ENCODE data around the gene ITSN2. TPM values are rescaled to one million over a fixed set of nuclear protein-coding genes. Genes with fewer than 3 reads are reported as not detected.
A peak's percentile ranks its signal among the peaks of the same experiment; 100 is the strongest.

Gene ITSN2
- total RNA-seq, 2 donors from 2014 or later = 12.6 to 16.8 TPM

DNA sequence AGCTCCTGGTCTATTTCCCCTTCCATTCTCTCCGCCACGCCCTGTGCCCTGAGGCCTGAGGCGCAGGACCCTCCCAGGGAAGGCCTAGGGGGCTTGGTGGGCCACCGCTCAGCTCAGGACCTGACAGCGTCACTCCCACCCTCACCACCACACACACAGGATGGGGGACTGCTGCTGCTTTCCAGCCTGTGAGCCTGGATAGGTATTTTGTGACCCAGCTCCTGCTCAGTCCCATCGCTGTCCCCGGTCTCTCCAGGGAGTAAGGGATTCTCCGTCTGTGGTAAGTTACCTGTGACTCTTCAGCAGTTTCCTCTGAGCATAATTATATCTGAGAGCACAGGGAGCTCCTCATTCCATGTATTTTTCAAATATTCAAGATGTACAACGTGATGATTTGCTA lies 169.2 kb downstream of the ITSN2 start:
- Mint-ChIP-seq H3K4me1 (peaks cover 7% of the 10 kb centered on the region), H3K27me3 (ENCODE audit: insufficient read depth) (peaks cover 85% of the 10 kb centered on the region), H3K27ac (no peak overlapping the region), H3K36me3 (ENCODE audit: low read depth) (no peaks in the 10 kb centered on the region), H3K4me3 (no peak overlapping the region), H3K9me3 (peaks cover 15% of the 10 kb centered on the region)
- no peaks in the 10 kb centered on the region for H3K4me1 ChIP-seq (ENCODE audit: control insufficient read depth, insufficient read depth, low read length)
- TF ChIP-seq, protein P1, sequence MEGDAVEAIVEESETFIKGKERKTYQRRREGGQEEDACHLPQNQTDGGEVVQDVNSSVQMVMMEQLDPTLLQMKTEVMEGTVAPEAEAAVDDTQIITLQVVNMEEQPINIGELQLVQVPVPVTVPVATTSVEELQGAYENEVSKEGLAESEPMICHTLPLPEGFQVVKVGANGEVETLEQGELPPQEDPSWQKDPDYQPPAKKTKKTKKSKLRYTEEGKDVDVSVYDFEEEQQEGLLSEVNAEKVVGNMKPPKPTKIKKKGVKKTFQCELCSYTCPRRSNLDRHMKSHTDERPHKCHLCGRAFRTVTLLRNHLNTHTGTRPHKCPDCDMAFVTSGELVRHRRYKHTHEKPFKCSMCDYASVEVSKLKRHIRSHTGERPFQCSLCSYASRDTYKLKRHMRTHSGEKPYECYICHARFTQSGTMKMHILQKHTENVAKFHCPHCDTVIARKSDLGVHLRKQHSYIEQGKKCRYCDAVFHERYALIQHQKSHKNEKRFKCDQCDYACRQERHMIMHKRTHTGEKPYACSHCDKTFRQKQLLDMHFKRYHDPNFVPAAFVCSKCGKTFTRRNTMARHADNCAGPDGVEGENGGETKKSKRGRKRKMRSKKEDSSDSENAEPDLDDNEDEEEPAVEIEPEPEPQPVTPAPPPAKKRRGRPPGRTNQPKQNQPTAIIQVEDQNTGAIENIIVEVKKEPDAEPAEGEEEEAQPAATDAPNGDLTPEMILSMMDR (conservative IDR thresholded peaks at IDR 0.05) = no peak
- H3K27ac ChIP-seq (ENCODE audit: low read depth, low read length) = no peak overlapping the region
- peak; percentile 42 for DNase-seq
- peaks cover 66% of the 10 kb centered on the region for H3K27me3 ChIP-seq (ENCODE audit: control insufficient read depth, insufficient read depth, low read length, poor library complexity, severe bottlenecking)
- WGBS, 2 experiments (ENCODE audit: insufficient coverage in 1 of 2, insufficient read length in 1 of 2) = 91 to 94% methylated on average over 4 to 9 of the region's 9 CpGs
- H3K36me3 ChIP-seq (ENCODE audit: control insufficient read depth, insufficient read depth, low read length) = no peaks in the 10 kb centered on the region
- no peak overlapping the region for H3K9ac ChIP-seq (ENCODE audit: extremely low read depth, low read length, poor library complexity, severe bottlenecking)
- H3K9me3 ChIP-seq (ENCODE audit: control insufficient read depth, low read length) = peaks cover 11% of the 10 kb centered on the region
- no peak overlapping the region for H3K4me3 ChIP-seq (ENCODE audit: low read length)

- H3K36me3 ChIP-seq (ENCODE audit: control insufficient read depth, insufficient read depth, low read length) = no peaks in the 10 kb centered on the region
- peaks cover 7% of the 10 kb centered on the region for H3K4me1 Mint-ChIP-seq
- no peak overlapping the region for H3K27ac ChIP-seq (ENCODE audit: low read depth, low read length)
- peaks cover 11% of the 10 kb centered on the region for H3K9me3 ChIP-seq (ENCODE audit: control insufficient read depth, low read length)
- peak; percentile 36 for DNase-seq
- TF ChIP-seq, protein P1 (conservative IDR thresholded peaks at IDR 0.05) = no peak
- peaks cover 82% of the 10 kb centered on the region for H3K27me3 Mint-ChIP-seq (ENCODE audit: insufficient read depth)
- H3K4me1 ChIP-seq (ENCODE audit: control insufficient read depth, insufficient read depth, low read length) = no peaks in the 10 kb centered on the region
- H3K4me3 ChIP-seq (ENCODE audit: low read length) = no peak overlapping the region
- no peak overlapping the region for H3K27ac Mint-ChIP-seq
- H3K4me3 Mint-ChIP-seq = no peak overlapping the region
- 88 to 91% methylated on average over 5 to 9 of the region's 9 CpGs for WGBS, 2 experiments (ENCODE audit: insufficient coverage in 1 of 2, insufficient read length in 1 of 2)
- peaks cover 16% of the 10 kb centered on the region for H3K9me3 Mint-ChIP-seq
- H3K36me3 Mint-ChIP-seq (ENCODE audit: low read depth) = no peaks in the 10 kb centered on the region
- peaks cover 66% of the 10 kb centered on the region for H3K27me3 ChIP-seq (ENCODE audit: control insufficient read depth, insufficient read depth, low read length, poor library complexity, severe bottlenecking)
- no peak overlapping the region for H3K9ac ChIP-seq (ENCODE audit: extremely low read depth, low read length, poor library complexity, severe bottlenecking)
These were observed 169.8 kb downstream of the ITSN2 start for GRCh38 chr2:24190503-24190902.

GRCh38 chr2:24189551-24189950 lies 170.8 kb downstream of the ITSN2 start:
- Mint-ChIP-seq H3K27me3 (ENCODE audit: insufficient read depth) (peaks cover 72% of the 10 kb centered on the region), H3K27ac (no peak overlapping the region), H3K36me3 (ENCODE audit: low read depth) (no peaks in the 10 kb centered on the region), H3K4me3 (no peak overlapping the region), H3K4me1 (peaks cover 7% of the 10 kb centered on the region), H3K9me3 (peaks cover 18% of the 10 kb centered on the region)
- TF ChIP-seq, protein P1 (conservative IDR thresholded peaks at IDR 0.05) = no peak
- H3K27me3 ChIP-seq (ENCODE audit: control insufficient read depth, insufficient read depth, low read length, poor library complexity, severe bottlenecking) = peaks cover 63% of the 10 kb centered on the region
- H3K4me1 ChIP-seq (ENCODE audit: control insufficient read depth, insufficient read depth, low read length) = no peaks in the 10 kb centered on the region
- H3K4me3 ChIP-seq (ENCODE audit: low read length) = no peak overlapping the region
- no peak overlapping the region for H3K9ac ChIP-seq (ENCODE audit: extremely low read depth, low read length, poor library complexity, severe bottlenecking)
- peak; percentile 46 for DNase-seq
- no peak overlapping the region for H3K27ac ChIP-seq (ENCODE audit: low read depth, low read length)
- no peaks in the 10 kb centered on the region for H3K36me3 ChIP-seq (ENCODE audit: control insufficient read depth, insufficient read depth, low read length)
- H3K9me3 ChIP-seq (ENCODE audit: control insufficient read depth, low read length) = peaks cover 17% of the 10 kb centered on the region
- WGBS, 2 experiments (ENCODE audit: insufficient coverage in 1 of 2, insufficient read length in 1 of 2) = 83 to 90% methylated on average over 7 to 10 of the region's 10 CpGs

Data from endodermal cell (in vitro differentiated cells).